IPS DF 6.9 (cell line): ENCODE data around the gene GFAP.

Experiments used
- DNase-seq: peaks from one replicate; pipeline ENCODE4 v3.0.0-alpha.2; 2013; ENCODE audit warnings: low read depth, low spot score
- H3K27ac ChIP-seq: one replicate; pipeline ENCODE4 v1.5.1; 2013; ENCODE audit warnings: low read length, control low read depth
- H3K27me3 ChIP-seq: 2 replicates; pipeline ENCODE4 v1.6.1; 2013; ENCODE audit warnings: mild to moderate bottlenecking, low read length; ENCODE audit not compliant: control insufficient read depth, insufficient read depth
- H3K36me3 ChIP-seq: 2 replicates; pipeline ENCODE4 v1.6.1; 2013; ENCODE audit warnings: low read length; ENCODE audit not compliant: control insufficient read depth, insufficient read depth
- H3K4me1 ChIP-seq: 2 replicates; pipeline ENCODE4 v1.6.1; 2013; ENCODE audit warnings: low read length; ENCODE audit not compliant: control insufficient read depth, insufficient read depth
- H3K4me3 ChIP-seq: 2 replicates; pipeline ENCODE4 v1.5.1; 2013; ENCODE audit warnings: mild to moderate bottlenecking, low read length
- H3K9me3 ChIP-seq: 2 replicates; pipeline ENCODE4 v1.6.1; 2013; ENCODE audit warnings: low read length, inconsistent platforms; ENCODE audit not compliant: control insufficient read depth, insufficient read depth
- WGBS: extraction: QIAGEN DNeasy Blood & Tissue Kit; methylation state at CpG from one replicate; pipeline ENCODE4 v1.1.7; 2013; ENCODE audit warnings: mixed read lengths, missing lambda C conversion rate; ENCODE audit not compliant: insufficient read length, insufficient coverage; 5-methylcytosine and 5-hydroxymethylcytosine counted together

Gene GFAP

GRCh38 chr17:44914148-44914547, 1.2 kb downstream of the GFAP start:
- Histone ChIP-seq H3K4me3 (no peak overlapping the region), H3K9me3 (no peaks in the 10 kb centered on the region), H3K4me1 (0 out of 2 replicates have a peak, but pooled peaks cover 2% of the 10 kb centered on the region), H3K36me3 (no peaks in the 10 kb centered on the region), H3K27ac (no peak overlapping the region), H3K27me3 (0 out of 2 replicates have a peak, but pooled peaks cover 3% of the 10 kb centered on the region)
- DNase-seq, result no peak
- no CpG with 5 or more reads among the region's 4 CpGs for WGBS

GRCh38 chr17:44913676-44914075, 1.6 kb downstream of the GFAP start:
- no peak for DNase-seq
- H3K4me1 ChIP-seq, result 0 out of 2 replicates have a peak, but pooled peaks cover 2% of the 10 kb centered on the region
- no CpG with 5 or more reads among the region's 6 CpGs for WGBS
- 0 out of 2 replicates have a peak, but pooled peaks cover 3% of the 10 kb centered on the region for H3K27me3 ChIP-seq
- H3K27ac ChIP-seq, result no peak overlapping the region
- H3K4me3 ChIP-seq, result no peak overlapping the region
- no peaks in the 10 kb centered on the region for H3K9me3 ChIP-seq
- H3K36me3 ChIP-seq, result no peaks in the 10 kb centered on the region

GRCh38 chr17:44912763-44913544, 2.3 kb downstream of the GFAP start:
- no CpG with 5 or more reads among the region's 14 CpGs for WGBS
- Histone ChIP-seq H3K9me3 (no peaks in the 10 kb centered on the region), H3K27ac (no peak overlapping the region), H3K4me3 (no peak overlapping the region), H3K36me3 (no peaks in the 10 kb centered on the region), H3K27me3 (0 out of 2 replicates have a peak, but pooled peaks cover 3% of the 10 kb centered on the region), H3K4me1 (0 out of 2 replicates have a peak, but pooled peaks cover 2% of the 10 kb centered on the region)
- DNase-seq, result no peak

GRCh38 chr17:44911133-44912001, 3.9 kb downstream of the GFAP start:
- DNase-seq, result peak; percentile 60
- Histone ChIP-seq H3K4me1 (0 out of 2 replicates have a peak, but pooled peaks cover 2% of the 10 kb centered on the region), H3K4me3 (peak overlapping the region; percentile 27; the same call in 1 of the 2 replicates), H3K27me3 (0 out of 2 replicates have a peak, but pooled peaks cover 3% of the 10 kb centered on the region), H3K9me3 (no peaks in the 10 kb centered on the region), H3K36me3 (no peaks in the 10 kb centered on the region), H3K27ac (no peak overlapping the region)
- no CpG with 5 or more reads among the region's 56 CpGs for WGBS

GRCh38 chr17:44910231-44911106, 4.8 kb downstream of the GFAP start:
- Histone ChIP-seq H3K27ac (no peak overlapping the region), H3K27me3 (0 out of 2 replicates have a peak, but pooled peaks cover 3% of the 10 kb centered on the region), H3K9me3 (no peaks in the 10 kb centered on the region), H3K4me3 (no peak overlapping the region), H3K36me3 (no peaks in the 10 kb centered on the region), H3K4me1 (0 out of 2 replicates have a peak, but pooled peaks cover 2% of the 10 kb centered on the region)
- DNase-seq, result no peak
- no CpG with 5 or more reads among the region's 13 CpGs for WGBS

- H3K9me3 ChIP-seq, result no peaks in the 10 kb centered on the region
- H3K27ac ChIP-seq, result no peak overlapping the region
- H3K4me1 ChIP-seq, result 0 out of 2 replicates have a peak, but pooled peaks cover 2% of the 10 kb centered on the region
- no peak for DNase-seq
- no peaks in the 10 kb centered on the region for H3K36me3 ChIP-seq
- WGBS, result no CpG with 5 or more reads among the region's 11 CpGs
- no peak overlapping the region for H3K4me3 ChIP-seq
- H3K27me3 ChIP-seq, result 0 out of 2 replicates have a peak, but pooled peaks cover 3% of the 10 kb centered on the region
Measured at GRCh38 chr17:44909681-44910144, 5.6 kb downstream of the GFAP start.

GRCh38 chr17:44908761-44909326, 6.5 kb downstream of the GFAP start:
- H3K27ac ChIP-seq, result no peak overlapping the region
- H3K4me1 ChIP-seq, result 0 out of 2 replicates have a peak, but pooled peaks cover 2% of the 10 kb centered on the region
- H3K9me3 ChIP-seq, result no peaks in the 10 kb centered on the region
- no CpG with 5 or more reads among the region's 10 CpGs for WGBS
- no peak overlapping the region for H3K4me3 ChIP-seq
- H3K36me3 ChIP-seq, result no peaks in the 10 kb centered on the region
- DNase-seq, result no peak
- H3K27me3 ChIP-seq, result 0 out of 2 replicates have a peak, but pooled peaks cover 3% of the 10 kb centered on the region

GRCh38 chr17:44907729-44908470, 7.4 kb downstream of the GFAP start:
- Histone ChIP-seq H3K27ac (no peak overlapping the region), H3K4me1 (0 out of 2 replicates have a peak, but pooled peaks cover 2% of the 10 kb centered on the region), H3K36me3 (no peaks in the 10 kb centered on the region), H3K9me3 (no peaks in the 10 kb centered on the region), H3K4me3 (no peak overlapping the region), H3K27me3 (0 out of 2 replicates have a peak, but pooled peaks cover 3% of the 10 kb centered on the region)
- DNase-seq, result no peak
- WGBS, result no CpG with 5 or more reads among the region's 11 CpGs
